H1 (cell line): Measurements from ENCODE around the gene ITGB8.

Source experiments
- CTCF ChIP-seq, 3 experiments: IDR thresholded peaks; 1 replicate in 2 of 3; 2 replicates in 1 of 3; pipeline versions ENCODE4 v1.5.1 to v1.6.1; 2011; ENCODE audit warnings: low read length in 3 of 3, mild to moderate bottlenecking in 3 of 3, inconsistent platforms in 2 of 3, low read depth in 1 of 3, moderate library complexity in 1 of 3; ENCODE audit not compliant: insufficient read depth in 1 of 3; ENCODE audit errors: control extremely low read depth in 1 of 3
- EP300 ChIP-seq, 2 experiments: IDR thresholded peaks; 1 replicate in 1 of 2; 2 replicates in 1 of 2; pipeline ENCODE4 v1.6.1; 2011 to 2012; ENCODE audit warnings: low read depth in 2 of 2, low read length in 2 of 2, mild to moderate bottlenecking in 2 of 2, borderline replicate concordance in 1 of 2, inconsistent platforms in 1 of 2, moderate library complexity in 1 of 2
- HDAC2 ChIP-seq, 2 experiments: fragments of 300-600 bp in 1 of 2; sonication (generic) in 1 of 2; IDR thresholded peaks; 2 replicates each; pipeline ENCODE4 v1.6.1; 2011 to 2012; ENCODE audit warnings: low read depth in 2 of 2, low read length in 2 of 2, mild to moderate bottlenecking in 2 of 2, moderate library complexity in 2 of 2, borderline replicate concordance in 1 of 2, inconsistent platforms in 1 of 2
- POLR2AphosphoS5 ChIP-seq: IDR thresholded peaks from 2 replicates; pipeline ENCODE4 v1.6.1; 2011; ENCODE audit warnings: low read depth, low read length
- TAF1 ChIP-seq: IDR thresholded peaks from 2 replicates; pipeline ENCODE4 v1.6.1; 2011; ENCODE audit warnings: mild to moderate bottlenecking, low read depth, low read length
- TBP ChIP-seq: IDR thresholded peaks from 2 replicates; pipeline ENCODE4 v1.6.1; 2011; ENCODE audit warnings: low read depth, low read length, improper control_type of control experiment

- TF ChIP-seq CTCF (IDR thresholded peaks at IDR 0.05; ENCODE audit: control extremely low read depth in 1 of 3, insufficient read depth in 1 of 3, low read depth in 1 of 3, low read length in 3 of 3) (no peak), TBP (no peak), HDAC2 (IDR thresholded peaks at IDR 0.05; ENCODE audit: borderline replicate concordance in 1 of 2, low read depth in 2 of 2, low read length in 2 of 2) (no peak), TAF1 (no peak), POLR2AphosphoS5 (no peak), EP300 (IDR thresholded peaks at IDR 0.05; ENCODE audit: borderline replicate concordance in 1 of 2, low read depth in 2 of 2, low read length in 2 of 2) (no peak)
These were observed 11.8 kb upstream of the ITGB8 start for GRCh38 chr7:20318933-20319332.
